HepG2 (cell line): ENCODE results near the gene XK. TPM values are rescaled to one million over a fixed set of nuclear protein-coding genes. Genes with fewer than 3 reads are reported as not detected.

ENCODE experiments used
- ATAC-seq: fragments of 200-7000 bp; cut with Tn5 transposase; 3 replicates; pipeline ENCODE4 v1.9.1; 2020; ENCODE audit warnings: mild to moderate bottlenecking, moderate library complexity
- BruUV-seq: library from RNA; stranded (reverse); fragments of 400-500 nt; replicated peaks from 2 replicates; lab custom pipeline; 2021; lab: Mats Ljungman, UMichigan
- CTCF ChIA-PET: fragments of 300-600 bp; formaldehyde crosslinking; extraction: SDS; loops from one replicate; lab custom pipeline; 2021; ENCODE audit warnings: low total read pairs, inconsistent platforms, low intra/inter-chr PET ratio; lab: Yijun Ruan, JAX
- POLR2A ChIA-PET: fragments of 350-600 bp; sonication (Branson Sonifier 250); formaldehyde crosslinking; loops from one replicate; lab custom pipeline; 2020; ENCODE audit warnings: antibody characterized with exemption, inconsistent platforms; lab: Yijun Ruan, JAX
- DNase-seq: peaks from one replicate; pipeline ENCODE4 v3.0.0-alpha.2; 2015; ENCODE audit warnings: low spot score
- FAIRE-seq: peaks from 3 replicates; lab custom pipeline; 2011; peaks lifted over from hg19 to GRCh38; lab: Jason Lieb, UNC
- H2AFZ ChIP-seq: one replicate; pipeline ENCODE4 v1.6.1; 2011; ENCODE audit warnings: low read length, inconsistent platforms
- H3K27ac ChIP-seq: fragments of 300-600 bp; 3 replicates; pipeline ENCODE4 v1.8.0; 2011; ENCODE audit warnings: mixed run types, mild to moderate bottlenecking, mixed read lengths, low read length, inconsistent platforms; ENCODE audit not compliant: insufficient read depth; ENCODE audit errors: extremely low read length
- H3K27me3 ChIP-seq, 2 experiments: fragments of 200-600 bp in 1 of 2; 2 replicates in 1 of 2; 3 replicates in 1 of 2; pipeline versions ENCODE4 v1.6.0 to v1.8.0; 2011; ENCODE audit warnings: low read length in 2 of 2, mild to moderate bottlenecking in 2 of 2, moderate library complexity in 2 of 2, inconsistent platforms in 1 of 2; ENCODE audit not compliant: insufficient read depth in 2 of 2, control insufficient read depth in 1 of 2
- H3K36me3 ChIP-seq, 2 experiments: fragments of 200-600 bp in 1 of 2; replicated peaks in 1 of 2; 2 replicates in 1 of 2; 3 replicates in 1 of 2; pipeline versions ENCODE4 v1.5.1 to v1.8.0; 2011; ENCODE audit warnings: low read length in 2 of 2, inconsistent platforms in 1 of 2; ENCODE audit not compliant: insufficient read depth in 2 of 2, control insufficient read depth in 1 of 2
- H3K4me1 ChIP-seq: 2 replicates; pipeline ENCODE4 v1.5.1; 2012; ENCODE audit warnings: low read length, inconsistent platforms; ENCODE audit not compliant: insufficient read depth
- H3K4me2 ChIP-seq: 2 replicates; pipeline ENCODE4 v1.6.0; 2011; ENCODE audit warnings: low read depth, low read length, inconsistent platforms
- H3K4me3 ChIP-seq, 3 experiments: fragments of 200-600 bp in 1 of 3; sonication (generic), shearing (Covaris generic) in 1 of 3; replicated peaks in 1 of 3; 2 replicates each; pipeline ENCODE4 v1.5.1; 2011 to 2016; ENCODE audit warnings: low read length in 3 of 3, inconsistent platforms in 2 of 3, low read depth in 2 of 3, mild to moderate bottlenecking in 2 of 3, control low read depth in 1 of 3, mixed read lengths in 1 of 3; ENCODE audit not compliant: insufficient read depth in 1 of 3
- H3K79me2 ChIP-seq: one replicate; pipeline ENCODE4 v1.6.1; 2011; ENCODE audit warnings: low read length, inconsistent platforms; ENCODE audit not compliant: insufficient read depth
- H3K9ac ChIP-seq: 2 replicates; pipeline ENCODE4 v1.6.0; 2011; ENCODE audit warnings: mild to moderate bottlenecking, low read depth, low read length, inconsistent platforms; ENCODE audit not compliant: insufficient read depth
- H3K9me3 ChIP-seq: 2 replicates; pipeline ENCODE4 v1.5.1; 2012; ENCODE audit warnings: mild to moderate bottlenecking, low read length
- H4K20me1 ChIP-seq: 2 replicates; pipeline ENCODE4 v1.6.0; 2011; ENCODE audit warnings: inconsistent platforms, mild to moderate bottlenecking, low read length, moderate library complexity; ENCODE audit not compliant: insufficient read depth
- FIP1L1 ChIP-seq: fragments of 200-400 bp; formaldehyde crosslinking; IDR thresholded peaks from 2 replicates; pipeline ENCODE4 v1.6.1; 2018; ENCODE audit warnings: low read depth, mild to moderate bottlenecking, low read length, moderate library complexity, borderline replicate concordance; ENCODE audit not compliant: insufficient read depth
- GFI1 ChIP-seq: sonication (generic); formaldehyde crosslinking; IDR thresholded peaks from 2 replicates; pipeline ENCODE4 v1.5.0; 2020; ENCODE audit warnings: missing genetic modification reagents, mild to moderate bottlenecking, borderline replicate concordance
- GTF3A ChIP-seq: sonication (generic); formaldehyde crosslinking; conservative IDR thresholded peaks from 2 replicates; pipeline ENCODE4 v1.4.0; 2020; ENCODE audit warnings: mild to moderate bottlenecking, missing genetic modification reagents
- GZF1 ChIP-seq: sonication (generic); formaldehyde crosslinking; IDR thresholded peaks from 2 replicates; pipeline ENCODE4 v1.5.1; 2020; ENCODE audit warnings: mild to moderate bottlenecking, missing genetic modification reagents
- IKZF4 ChIP-seq: sonication (generic); formaldehyde crosslinking; IDR thresholded peaks from 2 replicates; pipeline ENCODE4 v1.5.1; 2020; ENCODE audit warnings: borderline replicate concordance, mild to moderate bottlenecking, low read depth, missing genetic modification reagents; ENCODE audit errors: not compliant biosample characterization
- KDM5B ChIP-seq: sonication (generic); formaldehyde crosslinking; IDR thresholded peaks from 2 replicates; pipeline ENCODE4 v1.4.0; 2020; ENCODE audit warnings: missing genetic modification reagents, mild to moderate bottlenecking, borderline replicate concordance
- MAFK ChIP-seq, 2 experiments: IDR thresholded peaks in 1 of 2; conservative IDR thresholded peaks in 1 of 2; 2 replicates each; pipeline ENCODE4 v1.6.1; 2011; ENCODE audit warnings: improper control_type of control experiment in 2 of 2, low read length in 2 of 2
- NCOA1 ChIP-seq: sonication (generic); formaldehyde crosslinking; IDR thresholded peaks from 2 replicates; pipeline ENCODE4 v1.9.0; 2021; ENCODE audit warnings: missing genetic modification reagents
- REL ChIP-seq: sonication (generic); formaldehyde crosslinking; conservative IDR thresholded peaks from 2 replicates; pipeline ENCODE4 v1.8.0; 2022; ENCODE audit warnings: mild to moderate bottlenecking, missing genetic modification reagents, moderate library complexity
- SIN3B ChIP-seq: fragments of 150-350 bp; IDR thresholded peaks from 2 replicates; pipeline ENCODE4 v1.6.1; 2014; ENCODE audit warnings: low read length
- SMAD9 ChIP-seq: sonication (generic); formaldehyde crosslinking; IDR thresholded peaks from 2 replicates; pipeline ENCODE4 v1.5.1; 2020; ENCODE audit warnings: mild to moderate bottlenecking, missing genetic modification reagents
- YEATS2 ChIP-seq: sonication (generic); formaldehyde crosslinking; IDR thresholded peaks from 2 replicates; pipeline ENCODE4 v1.4.0; 2020; ENCODE audit warnings: missing genetic modification reagents, borderline replicate concordance
- ZNF747 ChIP-seq: sonication (generic); formaldehyde crosslinking; IDR thresholded peaks from 2 replicates; pipeline ENCODE4 v1.8.1; 2023; ENCODE audit warnings: missing genetic modification reagents, mild to moderate bottlenecking, borderline replicate concordance
- ZNF839 ChIP-seq: sonication (generic); formaldehyde crosslinking; IDR thresholded peaks from 2 replicates; pipeline ENCODE4 v1.4.0; 2020; ENCODE audit warnings: missing genetic modification reagents, mild to moderate bottlenecking, borderline replicate concordance
- WGBS: methylation state at CpG from one replicate; pipeline ENCODE4 v1.1.6; 2017; ENCODE audit warnings: low lambda C conversion rate; 5-methylcytosine and 5-hydroxymethylcytosine counted together
- in situ Hi-C: cut with HindIII; loops from 2 replicates; pipeline ENCODE4 v1.10.0; 2017; ENCODE audit warnings: low pct_unique_long_range_greater_than_20kb; ENCODE audit not compliant: extremely low pct_ligation_motif_present
- intact Hi-C: fragments of 100-400 bp; cut with micrococcal nuclease; formaldehyde crosslinking; loops from one replicate; pipeline ENCODE4 v1.10.0; 2022; ENCODE audit not compliant: unreplicated experiment
- polyA plus RNA-seq, 8 experiments: library from polyadenylated mRNA; depleted of rRNA in 3 of 8; stranded (reverse) in 7 of 8; unstranded in 1 of 8; fragments of >200 nt; fragmentation: Illumina TruSeq in 4 of 8; extraction: Trizol in 4 of 8; gene quantifications; 2 replicates each; pipeline versions ENCODE4 v1.2.1 to v1.2.3, GENCODE V29; 2011 to 2016; ENCODE audit warnings: low read depth in 4 of 8, missing spikeins in 1 of 8, mixed read lengths in 1 of 8; ENCODE audit not compliant: insufficient read depth in 1 of 8
- total RNA-seq, 5 experiments: library from RNA; depleted of rRNA; stranded (reverse); fragments of >200 nt; fragmentation: Illumina TruSeq; extraction: Trizol; gene quantifications; 2 replicates each; pipeline ENCODE4 v1.2.3, GENCODE V29; 2016; ENCODE audit warnings: low read depth in 1 of 5
- TF ChIP-seq, protein P1 (sequence below): sonication (generic); formaldehyde crosslinking; IDR thresholded peaks from 2 replicates; pipeline ENCODE4 v1.8.1; 2023; ENCODE audit warnings: mild to moderate bottlenecking, missing genetic modification reagents, borderline replicate concordance
- TF ChIP-seq, protein P2 (sequence below): sonication (generic); formaldehyde crosslinking; conservative IDR thresholded peaks from 2 replicates; pipeline ENCODE4 v1.4.0; 2020; ENCODE audit warnings: missing genetic modification reagents
- TF ChIP-seq, protein P3 (sequence below): fragments of 450-650 bp; IDR thresholded peaks from 2 replicates; pipeline ENCODE4 v1.6.1; 2017
- TF ChIP-seq, protein P4 (sequence below): sonication (generic); formaldehyde crosslinking; IDR thresholded peaks from 2 replicates; pipeline ENCODE4 v1.8.0; 2022; ENCODE audit warnings: mild to moderate bottlenecking, missing genetic modification reagents; ENCODE audit not compliant: insufficient replicate concordance
- TF ChIP-seq, protein P5 (sequence below): sonication (generic); formaldehyde crosslinking; IDR thresholded peaks from 2 replicates; pipeline ENCODE4 v1.5.0; 2020; ENCODE audit warnings: missing genetic modification reagents, mild to moderate bottlenecking, borderline replicate concordance
- TF ChIP-seq, protein P6 (sequence below): sonication (generic); formaldehyde crosslinking; IDR thresholded peaks from 2 replicates; pipeline ENCODE4 v1.4.0; 2020; ENCODE audit warnings: mild to moderate bottlenecking, missing genetic modification reagents

The XK gene
- total and polyA plus RNA-seq, 2 of the 13 experiments (the other 11 are each of a cell fraction or from before 2014, with no cell fraction given): not detected

DNA sequence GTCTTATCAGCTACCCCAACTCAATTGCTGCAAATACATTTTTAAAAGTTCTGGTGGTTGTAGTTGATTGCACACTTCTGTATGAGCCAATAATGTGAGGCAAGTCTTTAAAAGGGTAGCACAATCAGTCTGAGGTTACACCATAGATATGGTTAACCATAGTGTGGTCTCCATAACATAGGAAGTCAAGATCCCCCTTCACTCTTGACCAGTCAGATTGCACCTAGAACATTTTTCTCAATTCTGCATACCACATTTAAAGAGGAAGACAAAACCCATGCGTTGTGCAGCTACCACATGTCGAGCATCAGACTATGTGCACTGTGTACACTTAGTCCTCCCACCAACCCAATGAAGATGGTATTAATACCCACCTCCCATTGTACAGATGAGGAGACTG, 67.8 kb downstream of the XK start:
- intact Hi-C loops (no loop called here), in situ Hi-C loops (no loop called here)
- FAIRE-seq (no peak), ATAC-seq (no peak), DNase-seq (no peak)
- no peak overlapping the region for H3K27ac ChIP-seq
- POLR2A ChIA-PET: no interaction called here
- BruUV-seq: no TSS peak
- no peak overlapping the region for H3K9ac ChIP-seq
- WGBS: 0% methylated on average over 2 of the region's 2 CpGs
- H3K27me3 ChIP-seq: no peaks in the 10 kb centered on the region
- H3K9me3 ChIP-seq: no peaks in the 10 kb centered on the region
- CTCF ChIA-PET: no interaction called here
- H3K4me2 ChIP-seq: no peak overlapping the region
- TF ChIP-seq, protein P1, sequence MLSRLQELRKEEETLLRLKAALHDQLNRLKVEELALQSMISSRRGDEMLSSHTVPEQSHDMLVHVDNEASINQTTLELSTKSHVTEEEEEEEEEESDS (CRISPR knock-in tag): no peak
- TF ChIP-seq MAFK (conservative IDR thresholded peaks at IDR 0.05 in 1 of 2, IDR thresholded peaks at IDR 0.05 in 1 of 2; ENCODE audit: low read length in 2 of 2) (no peak), KDM5B (CRISPR knock-in tag) (no peak), YEATS2 (CRISPR knock-in tag) (no peak), GTF3A (CRISPR knock-in tag) (no peak), FIP1L1 (no peak), NCOA1 (CRISPR knock-in tag) (no peak), ZNF839 (no peak), REL (CRISPR knock-in tag) (no peak), SIN3B (no peak), ZNF747 (CRISPR knock-in tag) (no peak), GZF1 (CRISPR knock-in tag) (no peak), SMAD9 (CRISPR knock-in tag) (no peak), IKZF4 (CRISPR knock-in tag) (no peak), GFI1 (CRISPR knock-in tag) (no peak)
- TF ChIP-seq, protein P2, sequence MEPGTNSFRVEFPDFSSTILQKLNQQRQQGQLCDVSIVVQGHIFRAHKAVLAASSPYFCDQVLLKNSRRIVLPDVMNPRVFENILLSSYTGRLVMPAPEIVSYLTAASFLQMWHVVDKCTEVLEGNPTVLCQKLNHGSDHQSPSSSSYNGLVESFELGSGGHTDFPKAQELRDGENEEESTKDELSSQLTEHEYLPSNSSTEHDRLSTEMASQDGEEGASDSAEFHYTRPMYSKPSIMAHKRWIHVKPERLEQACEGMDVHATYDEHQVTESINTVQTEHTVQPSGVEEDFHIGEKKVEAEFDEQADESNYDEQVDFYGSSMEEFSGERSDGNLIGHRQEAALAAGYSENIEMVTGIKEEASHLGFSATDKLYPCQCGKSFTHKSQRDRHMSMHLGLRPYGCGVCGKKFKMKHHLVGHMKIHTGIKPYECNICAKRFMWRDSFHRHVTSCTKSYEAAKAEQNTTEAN: no peak
- TF ChIP-seq, protein P3, sequence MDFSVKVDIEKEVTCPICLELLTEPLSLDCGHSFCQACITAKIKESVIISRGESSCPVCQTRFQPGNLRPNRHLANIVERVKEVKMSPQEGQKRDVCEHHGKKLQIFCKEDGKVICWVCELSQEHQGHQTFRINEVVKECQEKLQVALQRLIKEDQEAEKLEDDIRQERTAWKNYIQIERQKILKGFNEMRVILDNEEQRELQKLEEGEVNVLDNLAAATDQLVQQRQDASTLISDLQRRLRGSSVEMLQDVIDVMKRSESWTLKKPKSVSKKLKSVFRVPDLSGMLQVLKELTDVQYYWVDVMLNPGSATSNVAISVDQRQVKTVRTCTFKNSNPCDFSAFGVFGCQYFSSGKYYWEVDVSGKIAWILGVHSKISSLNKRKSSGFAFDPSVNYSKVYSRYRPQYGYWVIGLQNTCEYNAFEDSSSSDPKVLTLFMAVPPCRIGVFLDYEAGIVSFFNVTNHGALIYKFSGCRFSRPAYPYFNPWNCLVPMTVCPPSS: no peak
- TF ChIP-seq, protein P4, sequence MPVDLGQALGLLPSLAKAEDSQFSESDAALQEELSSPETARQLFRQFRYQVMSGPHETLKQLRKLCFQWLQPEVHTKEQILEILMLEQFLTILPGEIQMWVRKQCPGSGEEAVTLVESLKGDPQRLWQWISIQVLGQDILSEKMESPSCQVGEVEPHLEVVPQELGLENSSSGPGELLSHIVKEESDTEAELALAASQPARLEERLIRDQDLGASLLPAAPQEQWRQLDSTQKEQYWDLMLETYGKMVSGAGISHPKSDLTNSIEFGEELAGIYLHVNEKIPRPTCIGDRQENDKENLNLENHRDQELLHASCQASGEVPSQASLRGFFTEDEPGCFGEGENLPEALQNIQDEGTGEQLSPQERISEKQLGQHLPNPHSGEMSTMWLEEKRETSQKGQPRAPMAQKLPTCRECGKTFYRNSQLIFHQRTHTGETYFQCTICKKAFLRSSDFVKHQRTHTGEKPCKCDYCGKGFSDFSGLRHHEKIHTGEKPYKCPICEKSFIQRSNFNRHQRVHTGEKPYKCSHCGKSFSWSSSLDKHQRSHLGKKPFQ: no peak
- TF ChIP-seq, protein P5, sequence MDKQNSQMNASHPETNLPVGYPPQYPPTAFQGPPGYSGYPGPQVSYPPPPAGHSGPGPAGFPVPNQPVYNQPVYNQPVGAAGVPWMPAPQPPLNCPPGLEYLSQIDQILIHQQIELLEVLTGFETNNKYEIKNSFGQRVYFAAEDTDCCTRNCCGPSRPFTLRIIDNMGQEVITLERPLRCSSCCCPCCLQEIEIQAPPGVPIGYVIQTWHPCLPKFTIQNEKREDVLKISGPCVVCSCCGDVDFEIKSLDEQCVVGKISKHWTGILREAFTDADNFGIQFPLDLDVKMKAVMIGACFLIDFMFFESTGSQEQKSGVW (CRISPR knock-in tag): no peak
- TF ChIP-seq, protein P6, sequence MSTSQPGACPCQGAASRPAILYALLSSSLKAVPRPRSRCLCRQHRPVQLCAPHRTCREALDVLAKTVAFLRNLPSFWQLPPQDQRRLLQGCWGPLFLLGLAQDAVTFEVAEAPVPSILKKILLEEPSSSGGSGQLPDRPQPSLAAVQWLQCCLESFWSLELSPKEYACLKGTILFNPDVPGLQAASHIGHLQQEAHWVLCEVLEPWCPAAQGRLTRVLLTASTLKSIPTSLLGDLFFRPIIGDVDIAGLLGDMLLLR (CRISPR knock-in tag): no peak
- no peaks in the 10 kb centered on the region for H3K4me1 ChIP-seq
- no peaks in the 10 kb centered on the region for H3K36me3 ChIP-seq
- H2AFZ ChIP-seq: no peak overlapping the region
- H3K4me3 ChIP-seq: no peak overlapping the region
- H3K79me2 ChIP-seq: no peaks in the 10 kb centered on the region
- no peaks in the 10 kb centered on the region for H4K20me1 ChIP-seq
